Astrocyte of the cerebellum (primary cell): ENCODE measurements around the gene TTC27.
A peak's percentile ranks its signal among the peaks of the same experiment; 100 is the strongest.

Experiments used
- DNase-seq: peaks from one replicate; pipeline ENCODE4 v3.0.0-alpha.2; 2011; ENCODE audit warnings: low read depth
- H3K4me3 ChIP-seq: 2 replicates; pipeline ENCODE4 v1.5.1; 2011; ENCODE audit warnings: mild to moderate bottlenecking, low read depth, low read length, moderate library complexity
- in situ Hi-C: cut with HindIII; loops from 2 replicates; pipeline ENCODE4 v1.10.0; 2017; ENCODE audit warnings: low sequenced_read_pairs
- TF ChIP-seq, protein P1 (sequence below): IDR thresholded peaks from 2 replicates; pipeline ENCODE4 v1.5.1; 2012; ENCODE audit warnings: low read length, low read depth, moderate library complexity, mild to moderate bottlenecking; ENCODE audit errors: missing control alignments

Gene TTC27

DNA sequence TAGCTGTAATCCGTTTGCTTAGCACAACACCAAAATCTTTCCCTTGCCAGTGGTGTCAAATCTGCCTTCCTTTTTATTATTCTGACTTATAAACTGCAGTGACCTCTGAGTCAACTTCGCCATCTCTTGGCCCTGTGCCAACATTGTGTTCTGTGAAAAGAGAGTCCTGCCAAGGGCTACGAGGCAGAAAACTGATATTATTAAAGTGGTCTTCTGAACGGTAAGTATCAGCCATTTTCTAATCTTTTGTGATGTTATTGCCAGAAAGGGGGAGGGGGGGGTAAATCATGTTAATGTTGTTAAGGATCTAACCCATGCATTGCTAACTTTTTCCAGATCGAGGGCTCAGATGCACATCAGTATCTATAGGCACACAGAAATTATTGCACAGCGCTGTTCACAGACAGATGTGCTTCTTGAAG lies 197.5 kb downstream of the TTC27 start:
- TF ChIP-seq, protein P1, sequence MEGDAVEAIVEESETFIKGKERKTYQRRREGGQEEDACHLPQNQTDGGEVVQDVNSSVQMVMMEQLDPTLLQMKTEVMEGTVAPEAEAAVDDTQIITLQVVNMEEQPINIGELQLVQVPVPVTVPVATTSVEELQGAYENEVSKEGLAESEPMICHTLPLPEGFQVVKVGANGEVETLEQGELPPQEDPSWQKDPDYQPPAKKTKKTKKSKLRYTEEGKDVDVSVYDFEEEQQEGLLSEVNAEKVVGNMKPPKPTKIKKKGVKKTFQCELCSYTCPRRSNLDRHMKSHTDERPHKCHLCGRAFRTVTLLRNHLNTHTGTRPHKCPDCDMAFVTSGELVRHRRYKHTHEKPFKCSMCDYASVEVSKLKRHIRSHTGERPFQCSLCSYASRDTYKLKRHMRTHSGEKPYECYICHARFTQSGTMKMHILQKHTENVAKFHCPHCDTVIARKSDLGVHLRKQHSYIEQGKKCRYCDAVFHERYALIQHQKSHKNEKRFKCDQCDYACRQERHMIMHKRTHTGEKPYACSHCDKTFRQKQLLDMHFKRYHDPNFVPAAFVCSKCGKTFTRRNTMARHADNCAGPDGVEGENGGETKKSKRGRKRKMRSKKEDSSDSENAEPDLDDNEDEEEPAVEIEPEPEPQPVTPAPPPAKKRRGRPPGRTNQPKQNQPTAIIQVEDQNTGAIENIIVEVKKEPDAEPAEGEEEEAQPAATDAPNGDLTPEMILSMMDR = no peak
- H3K4me3 ChIP-seq = no peak overlapping the region
- in situ Hi-C loops = no loop called here
- DNase-seq = no peak

DNA sequence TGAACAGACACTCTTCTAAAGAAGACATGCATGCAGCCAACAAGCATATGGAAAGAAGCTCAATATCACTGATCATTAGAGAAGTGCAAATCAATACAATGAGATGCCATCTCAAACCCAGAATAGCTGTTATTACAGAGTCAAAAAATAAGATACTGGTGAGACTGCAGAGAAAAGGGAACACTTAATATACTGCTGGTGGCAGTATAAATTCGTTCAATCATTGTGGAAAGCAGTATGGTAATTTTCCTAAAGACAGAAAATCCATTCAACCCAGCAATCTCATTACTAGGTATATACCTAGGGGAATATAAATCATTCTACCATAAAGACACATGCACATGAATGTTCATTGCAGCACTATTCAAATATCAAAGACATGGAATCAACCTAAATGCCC lies 202.3 kb downstream of the TTC27 start:
- TF ChIP-seq, protein P1 = no peak
- no peak for DNase-seq
- no peak overlapping the region for H3K4me3 ChIP-seq
- in situ Hi-C loops = no loop called here

DNA sequence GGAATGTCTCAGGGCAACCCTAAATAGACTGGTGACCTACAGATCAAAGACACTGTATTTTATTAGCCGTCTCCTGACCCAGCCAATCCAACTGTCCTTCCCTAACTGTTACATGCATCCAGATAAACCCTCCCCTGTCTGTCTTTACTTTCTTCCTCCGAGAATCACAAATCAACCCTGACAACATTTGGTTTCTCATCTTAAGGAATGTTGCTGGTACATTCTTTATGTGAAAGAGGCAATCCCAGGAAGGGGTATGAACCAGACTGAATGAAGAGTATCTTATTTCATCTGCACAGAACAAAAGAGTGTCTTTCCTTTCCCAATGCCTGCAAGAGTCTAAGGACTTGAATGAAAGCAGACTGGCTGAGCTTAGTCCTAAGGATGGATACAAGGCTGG lies 205.0 kb downstream of the TTC27 start:
- TF ChIP-seq, protein P1 = no peak
- H3K4me3 ChIP-seq = no peak overlapping the region
- in situ Hi-C loops = no loop called here
- DNase-seq = peak; percentile 59

DNA sequence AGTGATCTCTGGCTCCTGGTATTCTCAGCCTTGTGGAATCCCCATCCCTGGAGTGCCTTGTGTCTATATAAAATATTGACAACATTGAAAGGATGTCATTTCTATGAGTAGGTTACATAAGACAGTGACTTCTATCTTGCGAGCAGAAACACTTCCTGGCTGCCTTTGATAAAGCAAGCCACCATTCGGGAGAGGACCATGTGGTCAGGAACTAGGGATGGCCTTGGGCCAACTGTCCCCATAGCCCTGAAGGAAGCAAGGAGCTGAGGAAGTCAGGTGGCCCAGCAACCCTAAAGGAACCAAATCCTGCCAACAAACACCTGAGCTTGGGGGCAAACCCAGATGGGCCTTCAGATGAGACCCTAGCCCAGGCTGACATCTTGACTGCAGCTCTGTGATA lies 205.9 kb downstream of the TTC27 start:
- in situ Hi-C loops = no loop called here
- TF ChIP-seq, protein P1 = no peak
- no peak overlapping the region for H3K4me3 ChIP-seq
- DNase-seq = no peak

DNA sequence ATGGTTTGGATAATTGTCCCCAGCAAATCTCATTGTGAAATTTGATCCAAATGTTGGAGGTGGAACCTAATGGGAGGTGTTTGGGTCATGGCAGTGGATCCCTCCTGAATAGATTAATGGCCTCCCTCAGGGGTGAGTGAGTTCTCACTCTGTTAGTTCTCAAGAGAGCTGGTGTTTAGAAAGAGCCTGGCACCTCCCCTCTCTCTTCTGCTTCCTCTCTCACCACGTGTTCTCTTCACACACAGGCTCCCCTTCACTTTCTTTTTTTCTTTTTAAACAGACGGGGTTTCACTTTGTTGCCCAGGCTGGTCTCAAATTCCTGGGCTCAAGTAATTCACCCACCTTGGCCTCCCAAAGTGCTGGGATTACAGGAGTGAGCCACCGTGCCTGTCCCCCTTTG lies 207.3 kb downstream of the TTC27 start:
- in situ Hi-C loops = no loop called here
- no peak overlapping the region for H3K4me3 ChIP-seq

DNA sequence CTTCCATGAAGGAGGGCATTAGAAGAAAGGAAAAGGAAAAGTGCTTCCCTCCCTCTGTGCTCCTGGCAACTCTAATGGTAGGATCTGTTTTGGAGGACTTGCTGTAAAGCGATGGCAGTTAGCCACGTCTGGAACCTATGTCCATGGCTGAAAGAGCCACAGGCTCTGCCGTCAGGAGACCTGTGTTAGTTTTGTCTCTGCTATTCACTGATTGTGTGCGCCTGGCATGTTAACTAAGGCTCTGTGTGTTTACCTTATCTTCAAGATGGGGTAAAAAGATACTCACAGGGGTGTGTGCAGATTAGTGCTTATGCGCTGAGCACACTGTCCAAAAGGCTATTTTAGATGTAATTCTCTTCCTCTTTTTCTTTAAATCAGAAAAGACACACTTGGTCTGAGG lies 209.1 kb downstream of the TTC27 start:
- H3K4me3 ChIP-seq = no peak overlapping the region
- in situ Hi-C loops = no loop called here
- DNase-seq = no peak
- TF ChIP-seq, protein P1 = no peak

More for the DNA sequence above, 207.3 kb downstream of the TTC27 start:
- no peak for DNase-seq
- TF ChIP-seq, protein P1 = no peak

DNA sequence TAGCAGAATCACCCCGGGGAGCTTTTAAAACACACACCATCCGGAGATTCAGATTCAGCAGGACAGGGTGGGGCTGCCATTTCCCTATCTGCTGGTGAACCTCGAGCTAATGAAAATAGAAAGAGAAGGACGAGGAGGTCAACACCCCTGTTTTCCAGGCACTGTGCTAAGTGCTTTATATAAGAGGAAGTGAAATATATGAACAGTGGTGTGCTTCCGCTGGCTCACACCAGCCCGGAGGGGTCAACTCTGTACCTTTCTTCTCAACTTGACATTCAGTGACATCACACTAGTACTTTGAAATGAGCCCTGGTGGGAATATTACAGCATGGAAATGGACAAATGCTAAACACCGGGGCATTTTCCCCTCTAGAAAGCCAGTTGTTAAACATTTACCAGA lies 210.6 kb downstream of the TTC27 start:
- in situ Hi-C loops = no loop called here
- TF ChIP-seq, protein P1 = no peak
- H3K4me3 ChIP-seq = no peak overlapping the region
- DNase-seq = no peak
